H9 (cell line): ENCODE measurements around the gene TNK2. TPM values are rescaled to one million over a fixed set of nuclear protein-coding genes. Genes with fewer than 3 reads are reported as not detected.

Source experiments
- DNase-seq: peaks from one replicate; pipeline ENCODE4 v3.0.0-alpha.2; 2017
- H2AFZ ChIP-seq: one replicate; pipeline ENCODE4 v1.6.1; 2013; ENCODE audit warnings: mild to moderate bottlenecking, low read length, control low read depth, moderate library complexity
- H2AK5ac ChIP-seq: 2 replicates; pipeline ENCODE4 v1.6.1; 2013; ENCODE audit warnings: low read length, control low read depth, mixed read lengths; ENCODE audit not compliant: insufficient read length
- H2BK120ac ChIP-seq: one replicate; pipeline ENCODE4 v1.6.1; 2013; ENCODE audit warnings: low read depth, mild to moderate bottlenecking, low read length, control low read depth, inconsistent platforms; ENCODE audit not compliant: poor library complexity, severe bottlenecking
- H2BK12ac ChIP-seq: 2 replicates; pipeline ENCODE4 v1.6.1; 2013; ENCODE audit warnings: low read length, control low read depth, mixed read lengths, low read depth; ENCODE audit not compliant: insufficient read length
- H2BK15ac ChIP-seq: 2 replicates; pipeline ENCODE4 v1.6.1; 2013; ENCODE audit warnings: low read depth, low read length, control low read depth
- H2BK20ac ChIP-seq: one replicate; pipeline ENCODE4 v1.6.1; 2013; ENCODE audit warnings: low read depth, mild to moderate bottlenecking, low read length, control low read depth, inconsistent platforms; ENCODE audit not compliant: poor library complexity, severe bottlenecking
- H2BK5ac ChIP-seq: 2 replicates; pipeline ENCODE4 v1.6.1; 2013; ENCODE audit warnings: low read length, control low read depth, mixed read lengths; ENCODE audit not compliant: insufficient read length
- H3K14ac ChIP-seq: 2 replicates; pipeline ENCODE4 v1.6.1; 2013; ENCODE audit warnings: low read length, control low read depth; ENCODE audit not compliant: insufficient read depth
- H3K18ac ChIP-seq: 2 replicates; pipeline ENCODE4 v1.6.1; 2013; ENCODE audit warnings: low read depth, mild to moderate bottlenecking, mixed read lengths, low read length, control low read depth; ENCODE audit not compliant: insufficient read length
- H3K23ac ChIP-seq: 2 replicates; pipeline ENCODE4 v1.6.1; 2013; ENCODE audit warnings: low read length, control low read depth, mixed read lengths, low read depth; ENCODE audit not compliant: insufficient read length
- H3K23me2 ChIP-seq: 2 replicates; pipeline ENCODE4 v1.6.1; 2013; ENCODE audit warnings: low read depth, mild to moderate bottlenecking, mixed read lengths, low read length, control low read depth; ENCODE audit not compliant: insufficient read length, poor library complexity, severe bottlenecking
- H3K27ac ChIP-seq: 2 replicates; pipeline ENCODE4 v1.5.1; 2013; ENCODE audit warnings: low read length, control low read depth, mixed read lengths, low read depth; ENCODE audit not compliant: insufficient read length
- H3K27me3 ChIP-seq: 2 replicates; pipeline ENCODE4 v1.6.1; 2013; ENCODE audit warnings: low read length, control low read depth, inconsistent platforms; ENCODE audit not compliant: insufficient read depth
- H3K4ac ChIP-seq: 2 replicates; pipeline ENCODE4 v1.6.1; 2013; ENCODE audit warnings: low read depth, mild to moderate bottlenecking, control low read depth, inconsistent platforms, low read length, moderate library complexity
- H3K4me1 ChIP-seq: 2 replicates; pipeline ENCODE4 v1.6.1; 2013; ENCODE audit warnings: low read length, control low read depth, inconsistent platforms; ENCODE audit not compliant: insufficient read depth
- H3K4me2 ChIP-seq: 2 replicates; pipeline ENCODE4 v1.6.1; 2013; ENCODE audit warnings: low read length, control low read depth, mixed read lengths; ENCODE audit not compliant: insufficient read length, insufficient read depth
- H3K56ac ChIP-seq: 2 replicates; pipeline ENCODE4 v1.6.1; 2013; ENCODE audit warnings: low read depth, mild to moderate bottlenecking, mixed read lengths, low read length, control low read depth; ENCODE audit not compliant: insufficient read length
- H3K79me1 ChIP-seq: 2 replicates; pipeline ENCODE4 v1.6.1; 2013; ENCODE audit warnings: low read depth, mild to moderate bottlenecking, moderate library complexity, low read length, control low read depth, inconsistent platforms; ENCODE audit not compliant: insufficient read depth, poor library complexity, severe bottlenecking
- H3K79me2 ChIP-seq: 2 replicates; pipeline ENCODE4 v1.6.1; 2013; ENCODE audit warnings: low read length, control low read depth, inconsistent platforms; ENCODE audit not compliant: insufficient read depth
- H3K9ac ChIP-seq: 2 replicates; pipeline ENCODE4 v1.6.1; 2013; ENCODE audit warnings: low read length, control low read depth, mixed read lengths; ENCODE audit not compliant: insufficient read length; ENCODE audit errors: extremely low read depth
- H3K9me3 ChIP-seq: one replicate; pipeline ENCODE4 v1.6.1; 2013; ENCODE audit warnings: low read depth, low read length, inconsistent platforms; ENCODE audit not compliant: control insufficient read depth
- H3T11ph ChIP-seq: one replicate; pipeline ENCODE4 v1.6.1; 2013; ENCODE audit warnings: mild to moderate bottlenecking, low read length, control low read depth, inconsistent platforms
- H4K20me1 ChIP-seq: one replicate; pipeline ENCODE4 v1.6.1; 2013; ENCODE audit not compliant: control insufficient read depth, insufficient read length, insufficient read depth
- H4K5ac ChIP-seq: 2 replicates; pipeline ENCODE4 v1.6.1; 2013; ENCODE audit warnings: low read depth, mild to moderate bottlenecking, mixed read lengths, low read length, control low read depth; ENCODE audit not compliant: insufficient read length
- H4K8ac ChIP-seq: replicated peaks from 2 replicates; pipeline ENCODE4 v1.6.1; 2013; ENCODE audit warnings: low read length, control low read depth, mixed read lengths, low read depth; ENCODE audit not compliant: insufficient read length
- H4K91ac ChIP-seq: 2 replicates; pipeline ENCODE4 v1.6.1; 2013; ENCODE audit warnings: low read depth, mild to moderate bottlenecking, moderate library complexity, mixed read lengths, low read length, control low read depth; ENCODE audit not compliant: insufficient read length
- H3K27ac Mint-ChIP-seq, 3 experiments: 2 replicates in 2 of 3; 3 replicates in 1 of 3; pipeline ENCODE4 v1.8.0; 2020 to 2021; ENCODE audit warnings: mixed read lengths in 3 of 3, mild to moderate bottlenecking in 1 of 3, moderate library complexity in 1 of 3
- H3K27me3 Mint-ChIP-seq: 2 replicates; pipeline ENCODE4 v1.8.0; 2021; ENCODE audit warnings: low read depth, mild to moderate bottlenecking, moderate library complexity, mixed read lengths
- H3K36me3 Mint-ChIP-seq, 3 experiments: 2 replicates in 2 of 3; 3 replicates in 1 of 3; pipeline ENCODE4 v1.8.0; 2020 to 2021; ENCODE audit warnings: low read depth in 3 of 3, mixed read lengths in 3 of 3; ENCODE audit not compliant: insufficient read depth in 1 of 3
- H3K4me1 Mint-ChIP-seq, 2 experiments: 2 replicates each; pipeline ENCODE4 v1.8.0; 2020; ENCODE audit warnings: mixed read lengths in 2 of 2
- H3K4me3 Mint-ChIP-seq, 2 experiments: 2 replicates in 1 of 2; 3 replicates in 1 of 2; pipeline ENCODE4 v1.8.0; 2020 to 2021; ENCODE audit warnings: mild to moderate bottlenecking in 2 of 2, mixed read lengths in 2 of 2, moderate library complexity in 1 of 2
- H3K9me3 Mint-ChIP-seq, 2 experiments: 2 replicates in 1 of 2; 3 replicates in 1 of 2; pipeline ENCODE4 v1.8.0; 2020; ENCODE audit warnings: mild to moderate bottlenecking in 2 of 2, mixed read lengths in 2 of 2, moderate library complexity in 1 of 2
- CTCF ChIP-seq: fragments of 200-600 bp; sonication (generic); conservative IDR thresholded peaks from 3 replicates; pipeline ENCODE4 v1.8.0; 2021; ENCODE audit warnings: antibody characterized with exemption, mild to moderate bottlenecking
- WGBS: extraction: QIAGEN DNeasy Blood & Tissue Kit; methylation state at CpG from one replicate; pipeline ENCODE4 v1.1.7; 2013; ENCODE audit warnings: missing lambda C conversion rate, low lambda C conversion rate, mixed read lengths; ENCODE audit not compliant: insufficient read length; ENCODE audit errors: extremely low coverage; 5-methylcytosine and 5-hydroxymethylcytosine counted together
- total RNA-seq: library from RNA; stranded (reverse); gene quantifications from 2 replicates; pipeline ENCODE4 v1.2.1, GENCODE V29; 2021

TNK2 gene
- total RNA-seq, 1 experiment from 2014 or later, result 34.5 TPM

DNA sequence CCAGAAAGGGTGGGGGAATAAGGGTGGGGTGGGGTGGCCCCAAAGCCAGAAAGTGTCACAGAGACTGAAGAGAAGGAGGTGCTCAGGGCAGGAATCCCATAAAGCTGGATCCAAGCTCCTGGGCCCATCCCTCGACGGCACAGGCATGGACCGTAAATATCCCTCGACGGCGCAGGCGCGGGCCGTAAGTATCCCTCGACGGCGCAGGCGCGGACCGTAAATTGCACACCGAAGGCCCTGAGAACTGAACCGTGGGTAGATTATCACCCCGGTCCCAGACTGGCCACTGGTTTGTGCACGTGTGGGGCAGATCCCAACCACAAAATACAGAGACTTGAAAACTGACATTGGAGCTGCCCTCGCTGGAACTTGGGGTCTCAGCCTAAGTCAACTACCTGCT lies 55.3 kb downstream of the TNK2 start:
- Histone ChIP-seq H3K27ac (no peak overlapping the region), H3K27me3 (no peaks in the 10 kb centered on the region), H4K5ac (no peak overlapping the region), H2BK20ac (no peak overlapping the region), H2AK5ac (no peak overlapping the region), H2AFZ (no peak overlapping the region), H4K8ac (no peak overlapping the region), H2BK15ac (no peak overlapping the region), H2BK5ac (no peak overlapping the region), H3K4me2 (no peak overlapping the region), H3K79me1 (no peaks in the 10 kb centered on the region), H3K4ac (no peak overlapping the region), H3T11ph (no peak overlapping the region), H2BK120ac (no peak overlapping the region), H3K56ac (no peak overlapping the region), H4K20me1 (no peaks in the 10 kb centered on the region), H3K79me2 (no peaks in the 10 kb centered on the region), H3K23me2 (no peaks in the 10 kb centered on the region), H3K18ac (no peak overlapping the region), H3K14ac (no peak overlapping the region), H2BK12ac (no peak overlapping the region), H3K9me3 (no peaks in the 10 kb centered on the region), H3K23ac (no peak overlapping the region), H3K9ac (no peak overlapping the region), H4K91ac (no peak overlapping the region), H3K4me1 (no peaks in the 10 kb centered on the region)
- H3K4me3 Mint-ChIP-seq, result no peak overlapping the region
- H3K27ac Mint-ChIP-seq, result no peak overlapping the region
- no peak for DNase-seq
- WGBS, result no CpG with 5 or more reads among the region's 20 CpGs
- TF ChIP-seq CTCF, result no peak
- peaks cover 0 to 3% of the 10 kb centered on the region in 2 experiments; a peak in 1 of 5 replicates for H3K9me3 Mint-ChIP-seq
- peaks cover 12% of the 10 kb centered on the region for H3K27me3 Mint-ChIP-seq
- no peaks in the 10 kb centered on the region for H3K36me3 Mint-ChIP-seq
- peaks cover 12 to 15% of the 10 kb centered on the region in 2 experiments for H3K4me1 Mint-ChIP-seq
